HG02885 (cell line): Measurements from ENCODE around the gene RIC8A.

Experiments
- ATAC-seq: cut with Tn5 transposase; IDR thresholded peaks from one replicate; pipeline ENCODE4 v1.9.1; 2021; ENCODE audit warnings: mild to moderate bottlenecking; ENCODE audit not compliant: unreplicated experiment, poor library complexity

RIC8A gene

GRCh38 chr11:203945-204586 is 3.4 kb upstream of the RIC8A start:
- no peak for ATAC-seq

DNA sequence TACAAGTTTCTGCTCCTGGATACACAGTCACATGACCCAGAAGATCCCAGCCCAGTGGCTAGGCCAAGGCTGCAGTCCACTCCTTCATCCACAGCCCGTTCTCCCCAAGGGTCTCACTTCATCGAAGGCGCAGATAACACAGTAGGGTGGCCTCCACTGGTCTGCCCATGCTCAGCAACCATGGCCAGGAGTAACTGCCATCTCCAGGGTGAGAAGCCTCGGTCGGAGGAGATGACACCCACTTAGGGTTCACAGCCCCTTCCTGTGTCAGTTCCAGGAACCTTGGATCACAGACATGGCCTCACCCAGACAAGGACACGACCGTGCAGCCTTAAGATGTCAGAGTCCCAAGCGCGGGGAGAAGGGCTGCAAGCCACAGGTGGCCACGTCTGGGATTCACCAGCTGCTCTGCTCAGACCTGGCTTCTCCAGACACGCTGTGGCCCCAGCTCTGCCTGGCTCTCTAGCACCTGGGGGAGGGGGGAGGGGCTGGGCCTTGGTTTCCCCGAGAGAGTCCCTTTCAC is 2.9 kb upstream of the RIC8A start:
- ATAC-seq: no peak

DNA sequence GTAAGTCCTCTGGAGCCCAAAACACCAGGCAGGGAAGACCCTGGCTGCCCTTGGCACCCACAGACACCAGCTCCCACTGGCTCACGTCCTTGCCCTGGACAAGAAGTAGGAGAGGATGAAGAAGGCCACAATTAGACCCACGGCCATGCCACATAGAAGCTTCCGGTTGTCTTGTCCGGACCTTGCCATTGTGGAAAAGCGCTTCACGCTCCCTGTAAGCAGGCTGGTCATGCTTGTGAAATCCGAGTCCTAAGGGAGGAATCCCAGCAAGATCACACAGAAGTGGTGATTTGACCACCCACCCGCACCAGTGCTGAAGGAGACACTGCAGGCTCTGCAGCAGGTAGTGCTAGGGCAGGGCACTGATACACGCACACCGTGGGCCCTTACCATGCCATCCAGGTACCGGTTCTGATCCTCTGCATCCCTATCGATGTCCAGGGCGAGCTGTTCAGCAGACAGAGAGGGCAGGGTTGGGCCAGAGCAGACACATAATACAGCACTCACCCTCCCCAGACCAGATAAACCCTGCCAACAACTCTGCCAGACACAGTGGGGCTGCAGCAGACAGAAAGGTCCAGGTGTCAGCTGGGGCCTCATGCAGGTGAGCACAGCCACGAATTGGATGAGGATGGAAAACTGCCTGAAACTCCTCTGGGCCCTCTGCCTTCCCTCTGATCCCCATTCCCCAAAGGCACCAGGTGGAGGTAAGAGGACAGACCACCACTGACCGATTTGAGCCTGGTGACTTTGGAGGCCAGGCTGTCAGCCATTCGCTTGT is 2.1 kb upstream of the RIC8A start:
- ATAC-seq: no peak

GRCh38 chr11:206002-206384 is 1.5 kb upstream of the RIC8A start:
- no peak for ATAC-seq

DNA sequence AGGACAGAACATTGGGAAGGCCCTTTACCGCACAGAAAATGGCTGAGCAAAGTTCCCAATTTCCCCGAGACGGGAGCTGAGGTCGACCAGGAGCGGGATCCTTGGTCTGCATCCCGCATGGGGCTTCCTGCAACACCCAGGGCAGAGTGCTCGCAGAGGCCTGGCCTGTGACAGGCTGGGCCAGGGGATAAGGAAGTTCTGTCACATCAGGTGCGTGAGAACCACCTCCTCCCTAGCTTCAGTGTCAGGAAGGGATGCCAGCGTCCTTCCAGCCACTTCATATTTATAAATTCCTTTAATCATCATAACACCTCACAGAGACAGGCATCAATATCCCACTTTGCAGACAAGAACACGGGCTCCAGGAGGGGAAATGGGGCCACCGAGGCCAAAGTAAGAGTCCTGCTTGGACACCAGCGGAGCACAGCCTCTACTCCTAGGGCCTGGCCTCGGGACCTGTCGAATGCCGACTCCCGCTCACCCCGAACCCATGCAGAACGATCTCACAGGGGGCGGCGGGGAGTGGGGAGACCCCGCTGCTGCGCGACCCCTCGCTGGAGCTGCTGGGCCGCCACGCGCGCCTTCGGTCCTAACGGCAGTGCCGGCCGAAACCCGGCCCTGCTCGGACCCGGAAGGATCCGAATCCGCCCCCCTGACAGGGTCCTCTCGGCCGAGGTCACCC is 841 bp upstream of the RIC8A start:
- ATAC-seq: no peak

- no peak for ATAC-seq
These were observed 314 bp downstream of the RIC8A start for GRCh38 chr11:207863-208180.

- ATAC-seq: peak; percentile 37
These were observed 841 bp downstream of the RIC8A start for GRCh38 chr11:208181-208916.

GRCh38 chr11:208917-209260 is 1.4 kb downstream of the RIC8A start:
- ATAC-seq: peak; percentile 1

- ATAC-seq: no peak
These were observed 2.0 kb downstream of the RIC8A start for GRCh38 chr11:209275-210121.

DNA sequence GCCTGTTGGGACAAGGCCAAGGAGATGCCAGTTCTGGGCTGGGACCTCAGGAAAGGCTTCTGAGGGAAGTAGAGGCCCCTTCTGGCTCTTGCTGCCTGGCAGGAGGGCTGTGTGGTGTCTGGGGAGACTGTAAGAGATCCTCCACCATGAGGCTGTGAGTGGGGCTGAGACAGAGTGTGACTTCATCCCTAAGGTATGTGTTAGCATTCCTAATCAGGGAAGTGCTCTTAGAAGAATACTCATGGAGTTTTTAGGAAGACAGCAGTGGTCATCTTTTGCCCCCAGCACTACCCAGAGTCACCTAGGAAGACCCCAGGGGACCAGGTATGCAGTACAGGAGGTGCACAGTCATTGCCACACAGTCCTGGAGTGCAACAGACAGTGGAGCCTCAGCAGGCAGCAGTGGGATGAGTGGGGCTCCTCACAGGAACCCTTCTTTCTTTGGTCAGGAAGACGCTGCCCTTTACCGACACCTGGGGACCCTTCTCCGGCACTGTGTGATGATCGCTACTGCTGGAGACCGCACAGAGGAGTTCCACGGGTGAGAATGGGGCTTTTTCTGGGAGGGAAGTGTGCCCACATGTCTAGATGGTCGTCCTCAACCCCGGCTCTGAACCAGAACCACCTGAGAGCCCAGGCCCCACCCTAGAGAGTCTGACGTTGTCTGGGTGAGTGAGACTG is 2.8 kb downstream of the RIC8A start:
- no peak for ATAC-seq

GRCh38 chr11:210803-211180 is 3.3 kb downstream of the RIC8A start:
- ATAC-seq: no peak

DNA sequence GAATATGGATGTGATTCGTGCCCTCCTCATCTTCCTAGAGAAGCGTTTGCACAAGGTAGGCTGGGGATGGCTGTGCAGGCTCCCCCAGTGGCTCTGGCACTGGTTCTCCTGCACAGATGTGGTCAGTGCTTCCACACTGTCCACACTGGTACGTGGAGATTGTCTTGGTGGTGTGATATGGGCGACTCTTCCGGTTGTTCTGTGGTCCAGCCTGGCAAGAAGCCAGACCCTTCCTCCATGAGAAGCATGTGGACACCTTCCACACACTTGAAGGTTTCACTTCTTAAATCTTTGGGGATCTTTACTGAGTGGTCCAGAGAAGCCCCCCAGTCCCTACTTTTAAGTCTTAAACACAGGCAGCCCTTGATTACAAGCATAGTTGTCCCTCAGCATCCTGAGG is 3.8 kb downstream of the RIC8A start:
- ATAC-seq: no peak

GRCh38 chr11:211741-212140 is 4.2 kb downstream of the RIC8A start:
- ATAC-seq: no peak

DNA sequence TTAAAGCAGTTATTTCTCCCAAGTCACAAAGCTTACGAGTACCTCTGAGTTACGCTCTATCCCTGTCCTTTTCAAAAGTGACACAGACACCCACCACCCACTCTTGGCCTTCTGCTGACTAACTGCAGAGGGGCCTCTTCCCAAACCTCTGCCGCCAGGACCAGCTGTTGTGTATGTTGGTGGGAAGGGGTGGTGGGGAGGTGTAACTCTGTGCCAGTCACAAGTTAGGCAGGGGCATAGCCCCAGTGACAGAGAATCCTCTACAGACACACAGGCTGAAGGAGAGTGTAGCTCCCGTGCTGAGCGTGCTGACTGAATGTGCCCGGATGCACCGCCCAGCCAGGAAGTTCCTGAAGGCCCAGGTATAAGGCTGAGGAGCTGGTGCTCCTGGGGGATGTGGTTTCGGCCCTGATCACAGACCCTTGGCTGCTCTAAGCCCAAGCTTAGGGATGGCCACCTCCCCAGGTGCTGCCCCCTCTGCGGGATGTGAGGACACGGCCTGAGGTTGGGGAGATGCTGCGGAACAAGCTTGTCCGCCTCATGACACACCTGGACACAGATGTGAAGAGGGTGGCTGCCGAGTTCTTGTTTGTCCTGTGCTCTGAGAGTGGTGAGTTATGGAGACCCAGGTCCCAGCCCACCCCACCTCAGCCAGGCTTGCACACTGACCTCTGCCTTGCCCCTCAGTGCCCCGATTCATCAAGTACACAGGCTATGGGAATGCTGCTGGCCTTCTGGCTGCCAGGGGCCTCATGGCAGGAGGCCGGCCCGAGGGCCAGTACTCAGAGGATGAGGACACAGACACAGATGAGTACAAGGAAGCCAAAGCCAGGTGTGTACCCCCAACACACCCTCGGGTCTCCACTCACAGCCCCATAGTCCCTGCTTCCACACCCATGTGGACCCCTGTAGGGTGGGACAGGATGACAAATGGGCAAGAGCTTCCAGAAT is 4.9 kb downstream of the RIC8A start:
- no peak for ATAC-seq

DNA sequence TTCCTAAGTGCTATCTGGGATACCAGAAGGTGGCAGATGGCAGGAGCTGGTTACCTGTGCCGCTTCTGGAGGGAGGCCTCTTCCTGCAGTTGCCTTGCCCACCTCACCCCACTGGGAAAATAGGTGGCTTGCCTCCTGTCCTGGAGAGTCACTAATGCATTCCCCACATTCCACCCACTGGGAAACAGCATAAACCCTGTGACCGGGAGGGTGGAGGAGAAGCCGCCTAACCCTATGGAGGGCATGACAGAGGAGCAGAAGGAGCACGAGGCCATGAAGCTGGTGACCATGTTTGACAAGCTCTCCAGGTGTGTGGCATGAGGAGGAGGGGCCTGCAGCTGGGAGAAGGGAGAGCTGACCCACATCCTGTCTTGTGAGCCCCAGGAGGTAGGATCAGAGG is 5.6 kb downstream of the RIC8A start:
- no peak for ATAC-seq

DNA sequence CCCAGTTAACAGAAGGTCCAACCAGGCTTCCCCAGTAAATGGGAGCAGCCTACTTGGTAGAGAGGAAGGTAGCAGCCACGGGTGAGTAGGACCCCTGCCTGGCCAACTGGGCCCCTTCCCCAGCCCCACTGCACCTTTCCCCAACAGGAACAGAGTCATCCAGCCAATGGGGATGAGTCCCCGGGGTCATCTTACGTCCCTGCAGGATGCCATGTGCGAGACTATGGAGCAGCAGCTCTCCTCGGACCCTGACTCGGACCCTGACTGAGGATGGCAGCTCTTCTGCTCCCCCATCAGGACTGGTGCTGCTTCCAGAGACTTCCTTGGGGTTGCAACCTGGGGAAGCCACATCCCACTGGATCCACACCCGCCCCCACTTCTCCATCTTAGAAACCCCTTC is 6.6 kb downstream of the RIC8A start:
- ATAC-seq: no peak

- no peak for ATAC-seq
These were observed 8.1 kb downstream of the RIC8A start for GRCh38 chr11:215581-216037.
